ENCODE measurements around the gene LUC7L.
"Not testable (repeated sequence)": the region's sequence is repeated elsewhere in the genome, so short reads cannot be mapped to it uniquely, and the experiment has no call there.

The LUC7L gene

DNA sequence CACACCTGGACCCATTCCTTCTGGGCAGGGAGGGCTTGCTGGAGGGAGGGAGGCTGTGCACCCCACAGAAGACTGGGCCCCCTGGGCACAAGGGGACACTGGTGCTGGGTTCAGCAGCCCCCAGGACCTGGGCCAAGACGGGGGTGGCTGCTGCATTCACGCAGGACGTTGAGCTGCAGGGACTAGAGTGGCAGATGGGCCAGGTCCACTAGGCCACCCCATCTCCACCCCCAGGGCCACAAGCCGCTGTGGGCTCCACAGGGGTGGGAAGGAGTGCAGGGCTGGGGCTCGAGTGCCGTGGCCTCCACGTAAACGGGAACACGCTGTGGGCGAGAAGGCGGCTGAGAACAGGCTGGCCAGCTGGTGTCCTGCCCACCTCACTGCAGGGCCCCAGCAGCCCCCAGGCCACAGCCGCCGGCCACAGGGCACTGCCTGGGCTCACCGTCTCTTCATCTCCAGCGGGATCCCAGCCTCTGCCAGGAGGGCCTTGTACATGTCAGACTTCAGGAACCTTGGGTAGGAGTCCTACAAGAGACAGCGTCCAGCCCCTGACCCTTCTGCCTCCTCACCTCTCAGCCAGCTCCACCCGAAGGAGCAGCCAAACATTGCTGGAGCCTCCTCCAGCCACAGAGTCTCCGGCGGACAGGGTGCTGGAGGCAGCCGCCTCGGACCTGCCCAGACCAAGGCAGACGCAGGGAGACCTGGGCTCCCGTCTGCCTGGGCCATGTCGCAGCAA lies 40.0 kb upstream of the LUC7L start:
- H3K36me3 ChIP-seq (ENCODE audit: control insufficient read depth, insufficient read depth, low read length) = 0 out of 2 replicates have a peak, but pooled peaks cover under 1% of the 10 kb centered on the region
- no CpG with 5 or more reads among the region's 24 CpGs for WGBS (ENCODE audit: insufficient coverage, insufficient read length)
- no peak for DNase-seq (ENCODE audit: low read depth, low spot score)
- no peaks in the 10 kb centered on the region for H3K9me3 ChIP-seq (ENCODE audit: control insufficient read depth, insufficient read depth, low read length)
- no peaks in the 10 kb centered on the region; the same call in 1 of the 2 replicates for H3K27me3 ChIP-seq (ENCODE audit: control insufficient read depth, insufficient read depth, low read length)
- H3K27ac ChIP-seq (ENCODE audit: low read length) = no peak overlapping the region
- H3K4me1 ChIP-seq (ENCODE audit: control insufficient read depth, insufficient read depth, low read length) = no peaks in the 10 kb centered on the region; the same call in none of the 2 replicates
- H3K4me3 ChIP-seq (ENCODE audit: low read length) = no peak overlapping the region

DNA sequence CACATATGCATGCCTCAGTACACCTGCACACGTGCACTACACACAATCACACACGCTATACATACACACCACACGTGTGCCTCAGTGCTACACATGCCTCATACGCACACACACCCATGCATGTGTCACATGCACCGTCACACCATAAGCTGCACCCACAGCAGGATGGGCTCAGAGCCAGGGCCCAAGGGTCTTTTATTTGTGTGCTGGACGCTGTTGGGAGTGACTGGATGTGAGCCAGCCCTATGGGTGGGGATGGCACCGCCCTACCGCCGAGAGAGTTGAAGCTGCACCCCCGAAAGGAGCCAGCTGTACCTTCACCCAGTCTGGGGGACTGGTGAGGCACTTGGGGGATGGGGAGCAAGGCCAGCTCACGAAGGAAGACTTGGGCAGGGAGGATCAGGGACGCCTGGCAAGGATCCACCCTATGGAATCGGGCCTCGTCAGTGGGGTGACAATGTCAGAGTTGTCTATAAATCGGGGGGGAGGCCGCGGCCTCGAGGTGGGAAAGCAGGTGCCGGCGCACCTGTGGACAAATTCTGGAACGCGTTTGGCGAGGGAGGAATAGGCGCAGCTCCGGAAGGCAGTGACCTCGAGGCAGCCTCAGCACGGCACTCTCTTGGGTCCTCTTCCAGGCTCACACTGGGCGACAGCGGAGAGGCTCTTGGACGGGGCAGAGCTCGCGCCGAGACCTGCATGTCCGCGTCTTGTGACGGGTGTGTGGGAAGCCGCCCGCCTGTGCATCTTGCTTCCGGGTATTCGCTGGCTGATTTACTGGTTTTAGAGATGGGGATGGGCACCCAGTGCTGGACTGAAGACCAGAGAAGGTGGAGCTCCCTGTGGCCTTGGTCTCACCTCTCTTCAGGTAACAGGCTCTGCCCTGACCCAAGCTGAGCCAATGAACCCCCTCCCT lies 39.1 kb upstream of the LUC7L start:
- no peaks in the 10 kb centered on the region for H3K9me3 ChIP-seq (ENCODE audit: control insufficient read depth, insufficient read depth, low read length)
- no peaks in the 10 kb centered on the region; the same call in none of the 2 replicates for H3K4me1 ChIP-seq (ENCODE audit: control insufficient read depth, insufficient read depth, low read length)
- no peaks in the 10 kb centered on the region for H3K27me3 ChIP-seq (ENCODE audit: control insufficient read depth, insufficient read depth, low read length)
- peaks cover 5% of the 10 kb centered on the region; the same call in 1 of the 2 replicates for H3K36me3 ChIP-seq (ENCODE audit: control insufficient read depth, insufficient read depth, low read length)
- H3K4me3 ChIP-seq (ENCODE audit: low read length) = no peak overlapping the region
- H3K27ac ChIP-seq (ENCODE audit: low read length) = no peak overlapping the region
- WGBS (ENCODE audit: insufficient coverage, insufficient read length) = no CpG with 5 or more reads among the region's 40 CpGs
- no peak for DNase-seq (ENCODE audit: low read depth, low spot score)

DNA sequence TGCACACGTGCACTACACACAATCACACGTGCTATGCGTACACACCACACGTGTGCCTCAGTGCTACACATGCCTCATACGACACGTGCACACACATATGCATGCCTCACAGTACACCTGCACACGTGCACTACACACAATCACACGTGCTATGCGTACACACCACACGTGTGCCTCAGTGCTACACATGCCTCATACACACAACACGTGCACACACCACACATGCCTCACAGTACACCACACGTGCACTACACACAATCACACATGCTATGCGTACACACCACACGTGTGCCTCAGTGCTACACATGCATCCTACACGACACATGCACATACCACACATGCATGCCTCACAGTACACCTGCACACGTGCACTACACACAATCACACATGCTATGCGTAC lies 38.3 kb upstream of the LUC7L start:
- not testable (repeated sequence) for H3K4me3 ChIP-seq (ENCODE audit: low read length); H3K4me1 ChIP-seq (ENCODE audit: control insufficient read depth, insufficient read depth, low read length); DNase-seq (ENCODE audit: low read depth, low spot score); H3K36me3 ChIP-seq (ENCODE audit: control insufficient read depth, insufficient read depth, low read length); H3K9me3 ChIP-seq (ENCODE audit: control insufficient read depth, insufficient read depth, low read length); H3K27me3 ChIP-seq (ENCODE audit: control insufficient read depth, insufficient read depth, low read length); H3K27ac ChIP-seq (ENCODE audit: low read length)
- WGBS (ENCODE audit: insufficient coverage, insufficient read length) = no CpG with 5 or more reads among the region's 17 CpGs

DNA sequence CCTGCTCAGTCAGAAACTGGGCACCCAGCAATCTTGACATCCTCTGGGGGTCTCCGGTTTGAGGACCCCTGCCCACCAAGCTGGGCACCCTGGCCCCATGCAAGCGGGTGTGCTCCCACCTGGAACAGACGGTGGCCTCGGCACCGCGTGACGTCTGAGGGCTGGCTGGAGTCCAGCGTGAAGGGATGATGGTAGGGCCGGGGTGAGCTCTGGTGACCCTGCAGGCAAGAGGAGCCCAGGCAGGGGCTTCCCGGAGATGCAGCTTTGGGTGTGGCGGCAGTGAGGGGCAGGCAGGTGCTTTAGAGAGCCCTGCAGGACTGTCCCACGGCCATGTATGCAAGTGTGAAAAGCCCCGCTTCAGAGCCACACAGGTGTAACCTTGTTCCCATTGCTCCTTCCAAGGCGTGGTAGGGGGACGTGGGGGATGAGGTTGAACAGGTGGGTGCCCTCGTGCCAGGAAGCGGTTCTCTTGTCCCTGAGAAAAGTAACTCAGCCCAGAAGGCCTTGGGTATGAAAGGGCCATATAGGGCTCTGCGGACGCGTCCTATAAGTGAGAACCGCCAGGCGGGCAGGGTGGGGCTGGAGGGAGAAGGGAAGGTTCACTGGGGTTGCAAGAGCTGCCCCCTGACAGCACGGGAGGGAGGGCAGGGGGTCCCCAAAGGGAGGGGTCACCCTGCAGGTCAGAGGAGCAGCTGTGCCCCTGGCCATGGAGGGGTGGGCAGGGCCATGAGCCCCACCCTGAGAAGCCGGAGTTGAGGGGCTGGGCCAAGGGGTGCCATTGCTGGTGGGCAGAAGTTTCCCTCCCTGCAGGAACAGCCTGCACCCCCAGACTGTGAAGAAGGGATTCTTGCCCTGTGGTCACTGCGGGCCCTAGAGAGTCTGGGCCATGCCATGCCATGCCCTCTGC lies 37.3 kb upstream of the LUC7L start:
- no peak overlapping the region for H3K4me3 ChIP-seq (ENCODE audit: low read length)
- H3K4me1 ChIP-seq (ENCODE audit: control insufficient read depth, insufficient read depth, low read length) = no peaks in the 10 kb centered on the region; the same call in 1 of the 2 replicates
- H3K36me3 ChIP-seq (ENCODE audit: control insufficient read depth, insufficient read depth, low read length) = peaks cover 14% of the 10 kb centered on the region
- H3K27ac ChIP-seq (ENCODE audit: low read length) = no peak overlapping the region
- no peaks in the 10 kb centered on the region for H3K9me3 ChIP-seq (ENCODE audit: control insufficient read depth, insufficient read depth, low read length)
- DNase-seq (ENCODE audit: low read depth, low spot score) = no peak
- no CpG with 5 or more reads among the region's 25 CpGs for WGBS (ENCODE audit: insufficient coverage, insufficient read length)
- no peaks in the 10 kb centered on the region for H3K27me3 ChIP-seq (ENCODE audit: control insufficient read depth, insufficient read depth, low read length)

DNA sequence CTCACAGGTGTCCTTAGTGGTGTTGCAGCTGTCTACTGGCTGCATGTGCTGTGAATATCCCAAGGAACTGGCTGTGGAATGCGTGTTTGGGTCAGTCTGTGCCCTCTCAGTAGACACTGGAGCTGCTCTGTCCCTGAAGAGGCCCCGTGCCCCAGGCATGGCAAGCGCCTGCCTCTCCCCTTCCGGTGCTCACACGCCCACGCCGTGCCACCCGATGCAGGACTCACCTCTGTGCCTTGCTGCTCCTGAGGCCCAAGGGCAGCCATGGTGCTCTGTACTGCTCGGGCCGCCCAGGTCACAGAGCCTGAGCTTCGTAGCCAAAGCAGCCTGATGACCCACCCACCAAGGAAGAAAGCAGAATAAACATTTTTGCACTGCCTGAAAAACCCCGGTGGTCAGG lies 36.5 kb upstream of the LUC7L start:
- WGBS (ENCODE audit: insufficient coverage, insufficient read length) = no CpG with 5 or more reads among the region's 12 CpGs

GRCh38 chr16:265002-265529 lies 35.8 kb upstream of the LUC7L start:
- no peak for DNase-seq (ENCODE audit: low read depth, low spot score)
- peaks cover 20% of the 10 kb centered on the region for H3K36me3 ChIP-seq (ENCODE audit: control insufficient read depth, insufficient read depth, low read length)
- H3K4me1 ChIP-seq (ENCODE audit: control insufficient read depth, insufficient read depth, low read length) = no peaks in the 10 kb centered on the region; the same call in 1 of the 2 replicates
- no peak overlapping the region for H3K4me3 ChIP-seq (ENCODE audit: low read length)
- H3K9me3 ChIP-seq (ENCODE audit: control insufficient read depth, insufficient read depth, low read length) = no peaks in the 10 kb centered on the region
- no peak overlapping the region for H3K27ac ChIP-seq (ENCODE audit: low read length)
- H3K27me3 ChIP-seq (ENCODE audit: control insufficient read depth, insufficient read depth, low read length) = no peaks in the 10 kb centered on the region
- no CpG with 5 or more reads among the region's 14 CpGs for WGBS (ENCODE audit: insufficient coverage, insufficient read length)

More for the DNA sequence above, 36.5 kb upstream of the LUC7L start:
- Histone ChIP-seq H3K36me3 (ENCODE audit: control insufficient read depth, insufficient read depth, low read length) (peaks cover 17% of the 10 kb centered on the region), H3K4me1 (ENCODE audit: control insufficient read depth, insufficient read depth, low read length) (no peaks in the 10 kb centered on the region; the same call in 1 of the 2 replicates), H3K27ac (ENCODE audit: low read length) (no peak overlapping the region), H3K9me3 (ENCODE audit: control insufficient read depth, insufficient read depth, low read length) (no peaks in the 10 kb centered on the region), H3K27me3 (ENCODE audit: control insufficient read depth, insufficient read depth, low read length) (no peaks in the 10 kb centered on the region), H3K4me3 (ENCODE audit: low read length) (no peak overlapping the region)
- no peak for DNase-seq (ENCODE audit: low read depth, low spot score)

DNA sequence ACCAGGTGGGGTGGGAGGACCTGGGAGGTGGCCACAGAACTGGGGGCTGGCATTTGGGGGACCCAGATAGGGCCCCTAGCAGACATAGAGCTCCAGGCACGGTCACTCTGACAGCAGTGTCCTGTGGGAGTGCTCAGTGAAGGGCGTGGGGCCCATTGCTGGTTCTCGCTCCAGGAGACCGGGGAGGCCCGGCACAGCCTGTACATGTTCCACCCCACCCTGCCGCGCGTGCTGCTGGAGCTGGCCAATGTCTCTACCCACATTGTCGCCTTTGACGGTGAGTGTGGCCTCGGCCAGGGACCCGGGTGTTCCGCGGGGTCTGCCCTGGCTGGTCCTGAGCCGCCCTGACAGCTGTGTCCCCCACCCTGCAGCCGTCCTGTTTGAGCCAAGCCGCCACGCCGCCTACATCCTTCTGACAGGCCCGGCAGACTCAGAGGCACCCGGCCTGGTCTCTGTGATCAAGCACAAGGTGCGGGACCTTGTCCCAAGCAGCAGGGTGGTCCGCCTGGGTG lies 35.2 kb upstream of the LUC7L start:
- Histone ChIP-seq H3K9me3 (ENCODE audit: control insufficient read depth, insufficient read depth, low read length) (no peaks in the 10 kb centered on the region), H3K27ac (ENCODE audit: low read length) (no peak overlapping the region), H3K4me3 (ENCODE audit: low read length) (no peak overlapping the region), H3K4me1 (ENCODE audit: control insufficient read depth, insufficient read depth, low read length) (no peaks in the 10 kb centered on the region; the same call in 1 of the 2 replicates), H3K27me3 (ENCODE audit: control insufficient read depth, insufficient read depth, low read length) (no peaks in the 10 kb centered on the region), H3K36me3 (ENCODE audit: control insufficient read depth, insufficient read depth, low read length) (peaks cover 24% of the 10 kb centered on the region)
- no CpG with 5 or more reads among the region's 23 CpGs for WGBS (ENCODE audit: insufficient coverage, insufficient read length)
- no peak for DNase-seq (ENCODE audit: low read depth, low spot score)

DNA sequence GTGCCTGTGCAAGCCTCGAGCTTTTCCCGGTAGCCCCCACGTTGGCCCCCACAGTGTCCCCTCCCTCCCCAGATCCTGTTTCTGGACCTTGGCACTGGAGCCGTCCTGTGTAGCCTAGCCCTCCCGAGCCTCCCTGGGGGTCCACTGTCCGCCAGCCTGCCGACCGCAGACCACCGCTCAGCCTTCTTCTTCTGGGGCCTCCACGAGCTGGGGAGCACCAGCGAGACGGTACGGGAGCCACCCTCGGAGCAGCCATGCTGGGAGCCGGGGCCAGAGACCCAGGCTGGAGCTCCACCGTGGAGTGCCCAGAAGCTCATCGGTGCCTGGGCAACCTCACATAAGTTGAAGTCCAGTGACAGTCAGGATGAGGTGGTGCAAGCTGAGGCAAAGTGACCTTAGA lies 34.7 kb upstream of the LUC7L start:
- H3K27me3 ChIP-seq (ENCODE audit: control insufficient read depth, insufficient read depth, low read length) = no peaks in the 10 kb centered on the region
- no peak overlapping the region for H3K4me3 ChIP-seq (ENCODE audit: low read length)
- H3K9me3 ChIP-seq (ENCODE audit: control insufficient read depth, insufficient read depth, low read length) = no peaks in the 10 kb centered on the region
- no peaks in the 10 kb centered on the region; the same call in 1 of the 2 replicates for H3K4me1 ChIP-seq (ENCODE audit: control insufficient read depth, insufficient read depth, low read length)
- H3K36me3 ChIP-seq (ENCODE audit: control insufficient read depth, insufficient read depth, low read length) = peaks cover 24% of the 10 kb centered on the region
- no peak for DNase-seq (ENCODE audit: low read depth, low spot score)
- H3K27ac ChIP-seq (ENCODE audit: low read length) = no peak overlapping the region
- WGBS (ENCODE audit: insufficient coverage, insufficient read length) = no CpG with 5 or more reads among the region's 17 CpGs

GRCh38 chr16:263182-263774 lies 34.0 kb upstream of the LUC7L start:
- DNase-seq (ENCODE audit: low read depth, low spot score) = no peak
- no peak overlapping the region for H3K4me3 ChIP-seq (ENCODE audit: low read length)
- H3K4me1 ChIP-seq (ENCODE audit: control insufficient read depth, insufficient read depth, low read length) = no peaks in the 10 kb centered on the region; the same call in 1 of the 2 replicates
- H3K9me3 ChIP-seq (ENCODE audit: control insufficient read depth, insufficient read depth, low read length) = no peaks in the 10 kb centered on the region
- H3K27me3 ChIP-seq (ENCODE audit: control insufficient read depth, insufficient read depth, low read length) = no peaks in the 10 kb centered on the region
- WGBS (ENCODE audit: insufficient coverage, insufficient read length) = no CpG with 5 or more reads among the region's 35 CpGs
- H3K36me3 ChIP-seq (ENCODE audit: control insufficient read depth, insufficient read depth, low read length) = peaks cover 24% of the 10 kb centered on the region
- no peak overlapping the region for H3K27ac ChIP-seq (ENCODE audit: low read length)
